GM23338 (cell line): ENCODE results near the gene DMAC2L. TPM values are rescaled to one million over a fixed set of nuclear protein-coding genes. Genes with fewer than 3 reads are reported as not detected.

Experiments
- ATAC-seq: fragments of 200-7000 bp; cut with Tn5 transposase; 3 replicates; pipeline ENCODE4 v1.9.1; 2020
- DNase-seq: peaks from one replicate; pipeline ENCODE4 v3.0.0-alpha.2; 2015; ENCODE audit warnings: low spot score
- H2AFZ ChIP-seq: fragments of 200-600 bp; sonication (generic); 2 replicates; pipeline ENCODE4 v1.8.0; 2016; ENCODE audit warnings: antibody characterized with exemption, mild to moderate bottlenecking, moderate library complexity
- H3F3A ChIP-seq: fragments of 200-600 bp; sonication (generic); replicated peaks from 2 replicates; pipeline ENCODE4 v1.8.0; 2017; ENCODE audit warnings: antibody characterized with exemption, mixed run types, low read depth
- H3K27ac ChIP-seq: fragments of 200-600 bp; sonication (generic); 2 replicates; pipeline ENCODE4 v1.6.1; 2016; ENCODE audit warnings: low read depth
- H3K27me3 ChIP-seq: fragments of 200-600 bp; sonication (generic); 2 replicates; pipeline ENCODE4 v1.8.0; 2016; ENCODE audit warnings: mild to moderate bottlenecking, mixed run types, moderate library complexity; ENCODE audit not compliant: insufficient read depth
- H3K36me3 ChIP-seq: fragments of 200-600 bp; sonication (generic); 2 replicates; pipeline ENCODE4 v1.8.0; 2016; ENCODE audit warnings: mild to moderate bottlenecking; ENCODE audit not compliant: insufficient read depth
- H3K4me1 ChIP-seq: fragments of 200-600 bp; sonication (generic); 2 replicates; pipeline ENCODE4 v1.8.0; 2016; ENCODE audit warnings: mild to moderate bottlenecking, moderate library complexity; ENCODE audit not compliant: insufficient read depth
- H3K4me2 ChIP-seq: fragments of 200-600 bp; sonication (generic); 2 replicates; pipeline ENCODE4 v1.7.1; 2017; ENCODE audit warnings: mixed run types
- H3K4me3 ChIP-seq: fragments of 200-600 bp; sonication (generic); 2 replicates; pipeline ENCODE4 v1.6.1; 2016; ENCODE audit warnings: mixed run types
- H3K79me2 ChIP-seq: fragments of 200-600 bp; sonication (generic); replicated peaks from 2 replicates; pipeline ENCODE4 v1.8.0; 2017; ENCODE audit warnings: mild to moderate bottlenecking; ENCODE audit not compliant: insufficient read depth
- H3K9me2 ChIP-seq: fragments of 200-600 bp; sonication (generic); 2 replicates; pipeline ENCODE4 v1.8.0; 2017; ENCODE audit not compliant: insufficient read depth
- H4K20me1 ChIP-seq: fragments of 200-600 bp; sonication (generic); replicated peaks from 2 replicates; pipeline ENCODE4 v1.8.0; 2017; ENCODE audit warnings: mild to moderate bottlenecking; ENCODE audit not compliant: insufficient read depth
- H3K27ac Mint-ChIP-seq: 2 replicates; pipeline ENCODE4 v1.8.0; 2020; ENCODE audit warnings: inconsistent platforms, mild to moderate bottlenecking, moderate library complexity, mixed read lengths
- H3K27me3 Mint-ChIP-seq: 3 replicates; pipeline ENCODE4 v1.8.0; 2022; ENCODE audit warnings: low read depth, mild to moderate bottlenecking, moderate library complexity, mixed read lengths, inconsistent platforms; ENCODE audit not compliant: insufficient read depth, poor library complexity
- H3K36me3 Mint-ChIP-seq: 3 replicates; pipeline ENCODE4 v1.8.0; 2021; ENCODE audit warnings: low read depth, mild to moderate bottlenecking, inconsistent platforms, moderate library complexity, mixed read lengths
- H3K4me1 Mint-ChIP-seq: 3 replicates; pipeline ENCODE4 v1.8.0; 2020; ENCODE audit warnings: mild to moderate bottlenecking, inconsistent platforms, mixed read lengths
- H3K4me3 Mint-ChIP-seq: 3 replicates; pipeline ENCODE4 v1.8.0; 2021; ENCODE audit warnings: moderate library complexity, mild to moderate bottlenecking, inconsistent platforms, mixed read lengths
- H3K9me3 Mint-ChIP-seq: 3 replicates; pipeline ENCODE4 v1.8.0; 2020; ENCODE audit warnings: moderate library complexity, mild to moderate bottlenecking, inconsistent platforms, mixed read lengths
- EZH2 ChIP-seq: fragments of 200-600 bp; sonication (generic); IDR thresholded peaks from one replicate; pipeline ENCODE4 v1.8.0; 2017; ENCODE audit warnings: antibody characterized with exemption, mild to moderate bottlenecking, low read depth; ENCODE audit not compliant: unreplicated experiment
- NANOG ChIP-seq: IDR thresholded peaks from 2 replicates; pipeline ENCODE4 v1.6.1; 2016; ENCODE audit warnings: antibody characterized with exemption, borderline replicate concordance
- POLR2AphosphoS5 ChIP-seq: IDR thresholded peaks from 2 replicates; pipeline ENCODE4 v1.6.1; 2016; ENCODE audit warnings: antibody characterized with exemption, low read depth
- STAT1 ChIP-seq: IDR thresholded peaks from one replicate; pipeline ENCODE4 v1.6.1; 2016; ENCODE audit warnings: antibody characterized with exemption; ENCODE audit not compliant: unreplicated experiment
- ZNF331 ChIP-seq: fragments of 250-450 bp; sonication (Bioruptor Pico); IDR thresholded peaks from 2 replicates; pipeline ENCODE4 v1.5.0; 2020; ENCODE audit warnings: low read depth, mild to moderate bottlenecking, moderate library complexity
- ZNF462 ChIP-seq: fragments of 250-450 bp; sonication (Bioruptor Pico); IDR thresholded peaks from 2 replicates; pipeline ENCODE4 v1.5.0; 2020; ENCODE audit warnings: mild to moderate bottlenecking, moderate library complexity
- polyA plus RNA-seq: library from polyadenylated mRNA; unstranded; fragments of >200 nt; fragmentation: Nextera tagmentation; extraction: Ambion mirVana; gene quantifications from 2 replicates; pipeline ENCODE4 v1.2.1, GENCODE V29; 2016
- total RNA-seq: library from RNA; depleted of rRNA; stranded (reverse); fragments of >200 nt; shearing (Covaris generic); gene quantifications from 2 replicates; pipeline ENCODE4 v1.2.3, GENCODE V29; 2014

Gene DMAC2L
- total and polyA plus RNA-seq, 2 experiments from 2014 or later, result 22.5 to 33.8 TPM

- TF ChIP-seq ZNF462 (no peak), ZNF331 (no peak)
Measured at GRCh38 chr14:50347521-50347920, 35.4 kb downstream of the DMAC2L start (continued).

- Histone ChIP-seq H3K4me3 (no peak overlapping the region), H3K4me1 (no peaks in the 10 kb centered on the region; the same call in none of the 2 replicates), H2AFZ (no peak overlapping the region), H3K9me2 (no peaks in the 10 kb centered on the region), H3K27me3 (no peaks in the 10 kb centered on the region), H3K79me2 (no peaks in the 10 kb centered on the region), H4K20me1 (no peaks in the 10 kb centered on the region), H3F3A (no peaks in the 10 kb centered on the region), H3K36me3 (no peaks in the 10 kb centered on the region), H3K4me2 (no peak overlapping the region), H3K27ac (no peak overlapping the region)
- no peak for TF ChIP-seq EZH2
- TF ChIP-seq NANOG, result no peak
- no peak for TF ChIP-seq POLR2AphosphoS5
- TF ChIP-seq ZNF331, result no peak
- no peaks in the 10 kb centered on the region for H3K9me3 Mint-ChIP-seq
- H3K4me1 Mint-ChIP-seq, result peaks cover 15% of the 10 kb centered on the region
- peaks cover 2% of the 10 kb centered on the region for H3K27me3 Mint-ChIP-seq
- no peaks in the 10 kb centered on the region for H3K36me3 Mint-ChIP-seq
- no peak overlapping the region for H3K27ac Mint-ChIP-seq
- DNase-seq, result no peak
- no peak for ATAC-seq
- no peak overlapping the region for H3K4me3 Mint-ChIP-seq
Measured at GRCh38 chr14:50348933-50349332, 36.8 kb downstream of the DMAC2L start.

GRCh38 chr14:50350975-50351374, 38.9 kb downstream of the DMAC2L start:
- Histone ChIP-seq H3K9me2 (no peaks in the 10 kb centered on the region), H3K79me2 (no peaks in the 10 kb centered on the region), H2AFZ (no peak overlapping the region), H4K20me1 (no peaks in the 10 kb centered on the region), H3K4me3 (no peak overlapping the region), H3F3A (no peaks in the 10 kb centered on the region), H3K36me3 (no peaks in the 10 kb centered on the region), H3K4me1 (no peaks in the 10 kb centered on the region), H3K27ac (no peak overlapping the region), H3K4me2 (no peak overlapping the region), H3K27me3 (no peaks in the 10 kb centered on the region)
- ATAC-seq (no peak), DNase-seq (no peak)
- Mint-ChIP-seq H3K4me1 (peaks cover 10% of the 10 kb centered on the region; the same call in 2 of the 3 replicates), H3K4me3 (no peak overlapping the region), H3K36me3 (no peaks in the 10 kb centered on the region), H3K27ac (no peak overlapping the region), H3K9me3 (no peaks in the 10 kb centered on the region), H3K27me3 (peaks cover 2% of the 10 kb centered on the region)
- TF ChIP-seq STAT1 (no peak), POLR2AphosphoS5 (no peak), ZNF462 (no peak)
